K562 (cell line): ENCODE data around the gene GRIK3. TPM values are rescaled to one million over a fixed set of nuclear protein-coding genes. Genes with fewer than 3 reads are reported as not detected.

Experiments
- ATAC-seq: fragments of 200-7000 bp; cut with Tn5 transposase; 3 replicates; pipeline ENCODE4 v1.9.1; 2020; ENCODE audit warnings: moderate library complexity
- BruUV-seq: library from RNA; stranded (reverse); fragments of 400-500 nt; replicated peaks from 2 replicates; lab custom pipeline; 2021; lab: Mats Ljungman, UMichigan
- CTCF ChIA-PET: fragments of 300-600 bp; formaldehyde crosslinking; extraction: SDS; loops from one replicate; lab custom pipeline; 2021; ENCODE audit warnings: low intra/inter-chr PET ratio; lab: Yijun Ruan, JAX
- POLR2A ChIA-PET: fragments of 300-600, 350-650 bp; sonication (Branson Sonifier 250); formaldehyde crosslinking; extraction: SDS; loops from one replicate; lab custom pipeline; 2021; ENCODE audit warnings: antibody characterized with exemption, inconsistent platforms; lab: Yijun Ruan, JAX
- DNase-seq, 4 experiments: peaks; one replicate each; pipeline versions ENCODE4 v3.0.0 to v3.0.0-alpha.2; 2011 to 2018; ENCODE audit warnings: low spot score in 3 of 4, mixed read lengths in 3 of 4; ENCODE audit errors: extremely low read depth in 1 of 4
- FAIRE-seq: peaks from 2 replicates; lab custom pipeline; 2011; peaks lifted over from hg19 to GRCh38; lab: Jason Lieb, UNC
- H2AFZ ChIP-seq: 2 replicates; pipeline ENCODE4 v1.6.0; 2011; ENCODE audit warnings: low read depth, low read length, control low read depth, inconsistent platforms
- H3K27ac ChIP-seq: fragments of 200-600 bp; 3 replicates; pipeline ENCODE4 v1.8.0; 2011; ENCODE audit warnings: low read depth, mild to moderate bottlenecking, control low read depth, inconsistent platforms, low read length, moderate library complexity, mixed read lengths; ENCODE audit errors: extremely low read depth
- H3K27me3 ChIP-seq, 2 experiments: fragments of 300-600 bp in 1 of 2; 2 replicates in 1 of 2; 3 replicates in 1 of 2; pipeline versions ENCODE4 v1.6.0 to v1.8.0; 2011; ENCODE audit warnings: inconsistent platforms in 2 of 2, low read length in 2 of 2, mild to moderate bottlenecking in 1 of 2, mixed read lengths in 1 of 2, moderate library complexity in 1 of 2; ENCODE audit not compliant: control insufficient read depth in 2 of 2, insufficient read depth in 2 of 2
- H3K36me3 ChIP-seq: fragments of 300-600 bp; 3 replicates; pipeline ENCODE4 v1.8.0; 2011; ENCODE audit warnings: mild to moderate bottlenecking, low read length, inconsistent platforms; ENCODE audit not compliant: control insufficient read depth, insufficient read depth
- H3K4me1 ChIP-seq, 2 experiments: fragments of 200-600 bp in 1 of 2; replicated peaks in 1 of 2; 2 replicates in 1 of 2; 3 replicates in 1 of 2; pipeline versions ENCODE4 v1.5.1 to v1.8.0; 2011; ENCODE audit warnings: inconsistent platforms in 2 of 2, low read length in 2 of 2, mild to moderate bottlenecking in 1 of 2, mixed read lengths in 1 of 2, moderate library complexity in 1 of 2; ENCODE audit not compliant: control insufficient read depth in 2 of 2, insufficient read depth in 2 of 2
- H3K4me2 ChIP-seq: 2 replicates; pipeline ENCODE4 v1.6.1; 2011; ENCODE audit warnings: low read length, control low read depth, inconsistent platforms, mixed read lengths; ENCODE audit not compliant: insufficient read depth
- H3K4me3 ChIP-seq: fragments of 200-600 bp; sonication (generic), shearing (Covaris generic); 2 replicates; pipeline ENCODE4 v1.5.1; 2016; ENCODE audit warnings: control low read depth, inconsistent platforms
- H3K79me2 ChIP-seq: fragments of 200-600 bp; 3 replicates; pipeline ENCODE4 v1.8.0; 2011; ENCODE audit warnings: low read length, inconsistent platforms; ENCODE audit not compliant: control insufficient read depth, insufficient read depth
- H3K9ac ChIP-seq, 2 experiments: 2 replicates each; pipeline versions ENCODE4 v1.6.0 to v1.6.1; 2011; ENCODE audit warnings: low read depth in 2 of 2, low read length in 2 of 2, control low read depth in 1 of 2, inconsistent platforms in 1 of 2, mild to moderate bottlenecking in 1 of 2, mixed read lengths in 1 of 2; ENCODE audit not compliant: insufficient read depth in 1 of 2
- H3K9me1 ChIP-seq: one replicate; pipeline ENCODE4 v1.6.0; 2011; ENCODE audit warnings: inconsistent platforms, mild to moderate bottlenecking, low read length, moderate library complexity; ENCODE audit not compliant: control insufficient read depth, insufficient read depth
- H3K9me3 ChIP-seq: replicated peaks from 2 replicates; pipeline ENCODE4 v1.5.1; 2011; ENCODE audit warnings: low read depth, low read length, inconsistent platforms; ENCODE audit not compliant: control insufficient read depth, insufficient read depth
- H4K20me1 ChIP-seq: replicated peaks from 2 replicates; pipeline ENCODE4 v1.6.1; 2011; ENCODE audit warnings: low read length, inconsistent platforms, mixed read lengths; ENCODE audit not compliant: control insufficient read depth, insufficient read depth
- ATF6 ChIP-seq: sonication (generic); formaldehyde crosslinking; IDR thresholded peaks from 2 replicates; pipeline ENCODE4 v1.4.0; 2020; ENCODE audit warnings: mild to moderate bottlenecking, missing genetic modification reagents
- FOXO4 ChIP-seq: fragments of 450-650 bp; formaldehyde crosslinking; IDR thresholded peaks from 2 replicates; pipeline ENCODE4 v1.4.0; 2020; ENCODE audit warnings: mild to moderate bottlenecking, moderate library complexity
- POLR2G ChIP-seq: fragments of 200-400 bp; formaldehyde crosslinking; IDR thresholded peaks from 2 replicates; pipeline ENCODE4 v1.6.1; 2017; ENCODE audit warnings: low read depth, mild to moderate bottlenecking, antibody characterized with exemption, low read length, moderate library complexity
- SMARCE1 ChIP-seq: fragments of 450-650 bp; IDR thresholded peaks from 2 replicates; pipeline ENCODE4 v1.7.1; 2016; ENCODE audit warnings: mild to moderate bottlenecking
- WGBS: fragments of 100-300 bp; shearing (Covaris generic); methylation state at CpG from one replicate; pipeline ENCODE4 v1.1.6; 2016; ENCODE audit warnings: low coverage, mixed read lengths; ENCODE audit not compliant: insufficient coverage; ENCODE audit errors: missing lambda C conversion rate; 5-methylcytosine and 5-hydroxymethylcytosine counted together
- in situ Hi-C: fragments of 300-500 bp; cut with MboI; formaldehyde crosslinking; loops from 4 replicates; pipeline ENCODE4 v1.15.0; 2018; ENCODE audit warnings: inconsistent platforms, mixed read lengths
- intact Hi-C: fragments of 100-400 bp; cut with micrococcal nuclease; formaldehyde crosslinking; loops from 2 replicates; pipeline ENCODE4 v1.14.2; 2022
- polyA plus RNA-seq, 8 experiments: library from polyadenylated mRNA; depleted of rRNA in 4 of 8; stranded (reverse) in 5 of 8; unstranded in 3 of 8; fragments of >200 nt; fragmentation: Nextera tagmentation in 2 of 8; fragmentation: Illumina TruSeq in 1 of 8; extraction: Ambion mirVana in 2 of 8; extraction: Trizol in 1 of 8; gene quantifications; 2 replicates each; pipeline versions ENCODE4 v1.2.1 to v1.2.3, GENCODE V29; 2011 to 2014; ENCODE audit warnings: inconsistent platforms in 1 of 8, missing spikeins in 1 of 8
- total RNA-seq, 7 experiments: library from RNA; depleted of rRNA in 6 of 7; stranded (reverse); fragments of >200 nt in 6 of 7; fragmentation: Illumina TruSeq in 2 of 7; extraction: Trizol in 2 of 7; gene quantifications; 2 replicates each; pipeline versions ENCODE4 v1.2.1 to v1.2.3, GENCODE V29; 2011 to 2021; ENCODE audit warnings: low replicate concordance in 1 of 7

The GRIK3 gene
- total and polyA plus RNA-seq, 9 of the 15 experiments (the other 6 are each of a cell fraction or from before 2014, with no cell fraction given), result not detected

GRCh38 chr1:36984675-36985074 lies 49.6 kb downstream of the GRIK3 start:
- no peak overlapping the region for H3K4me3 ChIP-seq

More at GRCh38 chr1:36984675-36985074, 49.6 kb downstream of the GRIK3 start:
- Histone ChIP-seq H3K79me2 (no peaks in the 10 kb centered on the region), H3K27ac (no peak overlapping the region), H3K27me3 (peaks cover 0 to 45% of the 10 kb centered on the region in 2 experiments; a peak in 4 of 5 replicates), H3K9me1 (no peaks in the 10 kb centered on the region), H3K9ac (no peak overlapping the region), H3K9me3 (no peaks in the 10 kb centered on the region), H2AFZ (no peak overlapping the region), H3K36me3 (no peaks in the 10 kb centered on the region), H3K4me1 (no peaks in the 10 kb centered on the region), H3K4me2 (no peak overlapping the region), H4K20me1 (peaks cover 20% of the 10 kb centered on the region; the same call in 1 of the 2 replicates)
- DNase-seq (no peak), FAIRE-seq (no peak), ATAC-seq (no peak)
- no TSS peak for BruUV-seq
- ChIA-PET CTCF (no interaction called here), POLR2A (interaction anchor here (0.6 kb wide), 1 partner anchor 283 kb away, joined by 3 read pairs; no protein-coding TSS in a partner anchor)
- intact Hi-C loops, result no loop called here
- in situ Hi-C loops, result no loop called here
- TF ChIP-seq POLR2G (no peak), ATF6 (CRISPR knock-in tag) (no peak), SMARCE1 (no peak), FOXO4 (no peak)
- 1% methylated on average over 9 of the region's 9 CpGs for WGBS
